H9 (cell line): ENCODE measurements around the gene CLEC16A. TPM values are rescaled to one million over a fixed set of nuclear protein-coding genes. Genes with fewer than 3 reads are reported as not detected.

Experiments used
- DNase-seq: peaks from one replicate; pipeline ENCODE4 v3.0.0-alpha.2; 2017
- H2AFZ ChIP-seq: one replicate; pipeline ENCODE4 v1.6.1; 2013; ENCODE audit warnings: mild to moderate bottlenecking, low read length, control low read depth, moderate library complexity
- H2AK5ac ChIP-seq: 2 replicates; pipeline ENCODE4 v1.6.1; 2013; ENCODE audit warnings: low read length, control low read depth, mixed read lengths; ENCODE audit not compliant: insufficient read length
- H2BK120ac ChIP-seq: one replicate; pipeline ENCODE4 v1.6.1; 2013; ENCODE audit warnings: low read depth, mild to moderate bottlenecking, low read length, control low read depth, inconsistent platforms; ENCODE audit not compliant: poor library complexity, severe bottlenecking
- H2BK12ac ChIP-seq: 2 replicates; pipeline ENCODE4 v1.6.1; 2013; ENCODE audit warnings: low read length, control low read depth, mixed read lengths, low read depth; ENCODE audit not compliant: insufficient read length
- H2BK15ac ChIP-seq: 2 replicates; pipeline ENCODE4 v1.6.1; 2013; ENCODE audit warnings: low read depth, low read length, control low read depth
- H2BK20ac ChIP-seq: one replicate; pipeline ENCODE4 v1.6.1; 2013; ENCODE audit warnings: low read depth, mild to moderate bottlenecking, low read length, control low read depth, inconsistent platforms; ENCODE audit not compliant: poor library complexity, severe bottlenecking
- H2BK5ac ChIP-seq: 2 replicates; pipeline ENCODE4 v1.6.1; 2013; ENCODE audit warnings: low read length, control low read depth, mixed read lengths; ENCODE audit not compliant: insufficient read length
- H3K14ac ChIP-seq: 2 replicates; pipeline ENCODE4 v1.6.1; 2013; ENCODE audit warnings: low read length, control low read depth; ENCODE audit not compliant: insufficient read depth
- H3K18ac ChIP-seq: 2 replicates; pipeline ENCODE4 v1.6.1; 2013; ENCODE audit warnings: low read depth, mild to moderate bottlenecking, mixed read lengths, low read length, control low read depth; ENCODE audit not compliant: insufficient read length
- H3K23ac ChIP-seq: 2 replicates; pipeline ENCODE4 v1.6.1; 2013; ENCODE audit warnings: low read length, control low read depth, mixed read lengths, low read depth; ENCODE audit not compliant: insufficient read length
- H3K23me2 ChIP-seq: 2 replicates; pipeline ENCODE4 v1.6.1; 2013; ENCODE audit warnings: low read depth, mild to moderate bottlenecking, mixed read lengths, low read length, control low read depth; ENCODE audit not compliant: insufficient read length, poor library complexity, severe bottlenecking
- H3K27ac ChIP-seq: 2 replicates; pipeline ENCODE4 v1.5.1; 2013; ENCODE audit warnings: low read length, control low read depth, mixed read lengths, low read depth; ENCODE audit not compliant: insufficient read length
- H3K27me3 ChIP-seq: 2 replicates; pipeline ENCODE4 v1.6.1; 2013; ENCODE audit warnings: low read length, control low read depth, inconsistent platforms; ENCODE audit not compliant: insufficient read depth
- H3K4ac ChIP-seq: 2 replicates; pipeline ENCODE4 v1.6.1; 2013; ENCODE audit warnings: low read depth, mild to moderate bottlenecking, control low read depth, inconsistent platforms, low read length, moderate library complexity
- H3K4me1 ChIP-seq: 2 replicates; pipeline ENCODE4 v1.6.1; 2013; ENCODE audit warnings: low read length, control low read depth, inconsistent platforms; ENCODE audit not compliant: insufficient read depth
- H3K4me2 ChIP-seq: 2 replicates; pipeline ENCODE4 v1.6.1; 2013; ENCODE audit warnings: low read length, control low read depth, mixed read lengths; ENCODE audit not compliant: insufficient read length, insufficient read depth
- H3K56ac ChIP-seq: 2 replicates; pipeline ENCODE4 v1.6.1; 2013; ENCODE audit warnings: low read depth, mild to moderate bottlenecking, mixed read lengths, low read length, control low read depth; ENCODE audit not compliant: insufficient read length
- H3K79me1 ChIP-seq: 2 replicates; pipeline ENCODE4 v1.6.1; 2013; ENCODE audit warnings: low read depth, mild to moderate bottlenecking, moderate library complexity, low read length, control low read depth, inconsistent platforms; ENCODE audit not compliant: insufficient read depth, poor library complexity, severe bottlenecking
- H3K79me2 ChIP-seq: 2 replicates; pipeline ENCODE4 v1.6.1; 2013; ENCODE audit warnings: low read length, control low read depth, inconsistent platforms; ENCODE audit not compliant: insufficient read depth
- H3K9ac ChIP-seq: 2 replicates; pipeline ENCODE4 v1.6.1; 2013; ENCODE audit warnings: low read length, control low read depth, mixed read lengths; ENCODE audit not compliant: insufficient read length; ENCODE audit errors: extremely low read depth
- H3K9me3 ChIP-seq: one replicate; pipeline ENCODE4 v1.6.1; 2013; ENCODE audit warnings: low read depth, low read length, inconsistent platforms; ENCODE audit not compliant: control insufficient read depth
- H3T11ph ChIP-seq: one replicate; pipeline ENCODE4 v1.6.1; 2013; ENCODE audit warnings: mild to moderate bottlenecking, low read length, control low read depth, inconsistent platforms
- H4K20me1 ChIP-seq: one replicate; pipeline ENCODE4 v1.6.1; 2013; ENCODE audit not compliant: control insufficient read depth, insufficient read length, insufficient read depth
- H4K5ac ChIP-seq: 2 replicates; pipeline ENCODE4 v1.6.1; 2013; ENCODE audit warnings: low read depth, mild to moderate bottlenecking, mixed read lengths, low read length, control low read depth; ENCODE audit not compliant: insufficient read length
- H4K8ac ChIP-seq: replicated peaks from 2 replicates; pipeline ENCODE4 v1.6.1; 2013; ENCODE audit warnings: low read length, control low read depth, mixed read lengths, low read depth; ENCODE audit not compliant: insufficient read length
- H4K91ac ChIP-seq: 2 replicates; pipeline ENCODE4 v1.6.1; 2013; ENCODE audit warnings: low read depth, mild to moderate bottlenecking, moderate library complexity, mixed read lengths, low read length, control low read depth; ENCODE audit not compliant: insufficient read length
- H3K27ac Mint-ChIP-seq, 3 experiments: 2 replicates in 2 of 3; 3 replicates in 1 of 3; pipeline ENCODE4 v1.8.0; 2020 to 2021; ENCODE audit warnings: mixed read lengths in 3 of 3, mild to moderate bottlenecking in 1 of 3, moderate library complexity in 1 of 3
- H3K27me3 Mint-ChIP-seq: 2 replicates; pipeline ENCODE4 v1.8.0; 2021; ENCODE audit warnings: low read depth, mild to moderate bottlenecking, moderate library complexity, mixed read lengths
- H3K36me3 Mint-ChIP-seq, 3 experiments: 2 replicates in 2 of 3; 3 replicates in 1 of 3; pipeline ENCODE4 v1.8.0; 2020 to 2021; ENCODE audit warnings: low read depth in 3 of 3, mixed read lengths in 3 of 3; ENCODE audit not compliant: insufficient read depth in 1 of 3
- H3K4me1 Mint-ChIP-seq, 2 experiments: 2 replicates each; pipeline ENCODE4 v1.8.0; 2020; ENCODE audit warnings: mixed read lengths in 2 of 2
- H3K4me3 Mint-ChIP-seq, 2 experiments: 2 replicates in 1 of 2; 3 replicates in 1 of 2; pipeline ENCODE4 v1.8.0; 2020 to 2021; ENCODE audit warnings: mild to moderate bottlenecking in 2 of 2, mixed read lengths in 2 of 2, moderate library complexity in 1 of 2
- H3K9me3 Mint-ChIP-seq, 2 experiments: 2 replicates in 1 of 2; 3 replicates in 1 of 2; pipeline ENCODE4 v1.8.0; 2020; ENCODE audit warnings: mild to moderate bottlenecking in 2 of 2, mixed read lengths in 2 of 2, moderate library complexity in 1 of 2
- CTCF ChIP-seq: fragments of 200-600 bp; sonication (generic); conservative IDR thresholded peaks from 3 replicates; pipeline ENCODE4 v1.8.0; 2021; ENCODE audit warnings: antibody characterized with exemption, mild to moderate bottlenecking
- WGBS: extraction: QIAGEN DNeasy Blood & Tissue Kit; methylation state at CpG from one replicate; pipeline ENCODE4 v1.1.7; 2013; ENCODE audit warnings: missing lambda C conversion rate, low lambda C conversion rate, mixed read lengths; ENCODE audit not compliant: insufficient read length; ENCODE audit errors: extremely low coverage; 5-methylcytosine and 5-hydroxymethylcytosine counted together
- total RNA-seq: library from RNA; stranded (reverse); gene quantifications from 2 replicates; pipeline ENCODE4 v1.2.1, GENCODE V29; 2021

Gene CLEC16A
- total RNA-seq, 1 experiment from 2014 or later = 15.2 TPM

DNA sequence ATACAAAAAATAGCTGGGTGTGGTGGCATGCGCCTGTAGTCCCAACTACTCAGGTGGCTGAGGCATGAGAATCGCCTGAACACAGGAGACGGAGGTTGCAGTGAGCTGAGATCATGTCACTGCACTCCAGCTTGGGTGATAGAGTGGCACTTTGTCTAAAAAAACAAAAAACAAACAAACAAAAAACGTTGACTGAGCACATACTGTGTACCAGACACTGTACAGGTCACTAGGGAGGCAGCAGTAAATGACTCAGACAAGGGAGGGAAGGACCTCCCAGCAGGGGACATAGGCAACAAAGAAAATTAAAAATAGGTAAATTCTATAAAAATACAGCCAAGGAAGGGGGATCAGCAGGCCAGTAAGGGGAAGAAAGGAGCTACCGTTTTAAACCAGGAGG, 247.3 kb downstream of the CLEC16A start:
- no peak overlapping the region for H3K4me2 ChIP-seq
- H3K4me1 ChIP-seq = peaks cover 3% of the 10 kb centered on the region
- TF ChIP-seq CTCF = no peak
- H3K36me3 Mint-ChIP-seq = no peaks in the 10 kb centered on the region; a peak in 1 of 7 replicates
- H3K27me3 ChIP-seq = no peaks in the 10 kb centered on the region
- H4K91ac ChIP-seq = no peak overlapping the region
- peak overlapping the region in 1 of 2 experiments; percentile 2; a peak in 1 of 5 replicates for H3K4me3 Mint-ChIP-seq
- no peak overlapping the region for H3K23ac ChIP-seq
- no peaks in the 10 kb centered on the region for H3K79me2 ChIP-seq
- no peaks in the 10 kb centered on the region for H3K23me2 ChIP-seq
- H3K27ac Mint-ChIP-seq = no peak overlapping the region; a peak in 1 of 7 replicates
- H3K79me1 ChIP-seq = no peaks in the 10 kb centered on the region
- H4K5ac ChIP-seq = no peak overlapping the region
- H2BK5ac ChIP-seq = no peak overlapping the region
- no peaks in the 10 kb centered on the region for H4K20me1 ChIP-seq
- H3K4ac ChIP-seq = no peak overlapping the region
- DNase-seq = no peak
- peaks cover 12 to 19% of the 10 kb centered on the region in 2 experiments for H3K4me1 Mint-ChIP-seq
- H3K9me3 ChIP-seq = no peaks in the 10 kb centered on the region
- peaks cover 7% of the 10 kb centered on the region for H3K27me3 Mint-ChIP-seq
- no CpG with 5 or more reads among the region's 5 CpGs for WGBS
- H3K56ac ChIP-seq = no peak overlapping the region
- no peak overlapping the region for H2BK120ac ChIP-seq
- no peak overlapping the region for H4K8ac ChIP-seq
- no peak overlapping the region for H2BK15ac ChIP-seq
- no peak overlapping the region for H3K14ac ChIP-seq
- no peak overlapping the region for H3T11ph ChIP-seq
- H2AFZ ChIP-seq = no peak overlapping the region
- no peak overlapping the region for H3K9ac ChIP-seq
- H3K9me3 Mint-ChIP-seq = peaks cover 0 to 3% of the 10 kb centered on the region in 2 experiments; a peak in 1 of 5 replicates
- H2BK12ac ChIP-seq = no peak overlapping the region
- no peak overlapping the region for H2AK5ac ChIP-seq
- no peak overlapping the region for H3K27ac ChIP-seq
- no peak overlapping the region for H3K18ac ChIP-seq
- no peak overlapping the region for H2BK20ac ChIP-seq
